GM13977 (cell line): ENCODE results near the gene ZNF20.
A peak's percentile ranks its signal among the peaks of the same experiment; 100 is the strongest.

Experiments
- DNase-seq: peaks from one replicate; pipeline ENCODE4 v3.0.0; 2012; ENCODE audit warnings: low spot score
- in situ Hi-C: fragments of 300-500 bp; cut with MboI; formaldehyde crosslinking; loops from one replicate; pipeline ENCODE4 v1.12.0; 2022; ENCODE audit warnings: low sequenced_read_pairs, low pct_unique_long_range_greater_than_20kb, mixed read lengths, inconsistent platforms; ENCODE audit not compliant: unreplicated experiment
- TF ChIP-seq, protein P1 (sequence below): IDR thresholded peaks from 2 replicates; pipeline ENCODE4 v1.5.1; 2012; ENCODE audit warnings: mild to moderate bottlenecking, control low read depth; ENCODE audit not compliant: insufficient read depth; ENCODE audit errors: extremely low read depth, missing control alignments

The ZNF20 gene

DNA sequence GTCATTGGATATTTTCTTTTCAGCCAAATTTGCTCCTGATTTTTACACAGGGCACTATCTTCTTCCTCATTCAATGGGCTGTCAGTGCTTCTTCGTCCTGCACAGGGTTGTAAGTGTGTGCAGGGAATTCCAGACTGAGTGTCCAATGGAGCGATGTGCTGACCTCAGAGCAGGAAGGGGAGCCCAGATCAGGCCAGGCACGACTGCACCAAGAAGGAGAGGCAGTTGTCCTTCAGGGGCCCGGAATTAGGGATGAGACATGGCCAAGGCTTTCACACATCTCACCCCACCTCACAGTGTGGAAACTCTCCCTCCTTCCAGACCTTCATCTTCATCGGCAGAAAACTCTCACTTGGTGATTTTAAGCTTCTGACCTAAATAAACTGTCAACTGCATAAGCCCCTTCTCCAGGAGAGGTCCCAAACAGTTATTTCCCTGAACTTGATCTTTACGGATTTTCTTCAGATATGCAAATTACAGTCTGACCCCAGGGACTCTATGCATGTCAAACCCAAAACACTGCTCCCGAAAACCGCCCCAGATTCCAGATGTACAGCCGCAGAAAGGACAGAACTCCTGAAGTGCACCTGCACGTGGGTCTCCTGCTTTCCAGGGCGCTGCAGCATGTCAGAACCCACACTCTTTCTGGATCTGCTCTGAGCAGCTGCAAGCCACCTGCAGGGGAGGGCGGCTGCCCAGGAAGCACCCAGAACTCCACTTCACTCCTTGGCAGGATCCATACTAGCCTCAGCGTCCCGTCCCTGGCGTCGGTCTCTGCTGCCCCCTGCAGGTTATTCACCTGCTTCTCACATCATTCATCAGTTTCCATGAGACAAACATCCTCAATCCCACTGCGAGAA, 625 bp upstream of the ZNF20 start:
- peak; percentile 80 for DNase-seq
- in situ Hi-C loops, result loop anchor here (25.0 kb wide), 1 partner anchor 178 kb away; the partner anchor contains the start of gene ZNF763
- TF ChIP-seq, protein P1, sequence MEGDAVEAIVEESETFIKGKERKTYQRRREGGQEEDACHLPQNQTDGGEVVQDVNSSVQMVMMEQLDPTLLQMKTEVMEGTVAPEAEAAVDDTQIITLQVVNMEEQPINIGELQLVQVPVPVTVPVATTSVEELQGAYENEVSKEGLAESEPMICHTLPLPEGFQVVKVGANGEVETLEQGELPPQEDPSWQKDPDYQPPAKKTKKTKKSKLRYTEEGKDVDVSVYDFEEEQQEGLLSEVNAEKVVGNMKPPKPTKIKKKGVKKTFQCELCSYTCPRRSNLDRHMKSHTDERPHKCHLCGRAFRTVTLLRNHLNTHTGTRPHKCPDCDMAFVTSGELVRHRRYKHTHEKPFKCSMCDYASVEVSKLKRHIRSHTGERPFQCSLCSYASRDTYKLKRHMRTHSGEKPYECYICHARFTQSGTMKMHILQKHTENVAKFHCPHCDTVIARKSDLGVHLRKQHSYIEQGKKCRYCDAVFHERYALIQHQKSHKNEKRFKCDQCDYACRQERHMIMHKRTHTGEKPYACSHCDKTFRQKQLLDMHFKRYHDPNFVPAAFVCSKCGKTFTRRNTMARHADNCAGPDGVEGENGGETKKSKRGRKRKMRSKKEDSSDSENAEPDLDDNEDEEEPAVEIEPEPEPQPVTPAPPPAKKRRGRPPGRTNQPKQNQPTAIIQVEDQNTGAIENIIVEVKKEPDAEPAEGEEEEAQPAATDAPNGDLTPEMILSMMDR, result peak; percentile 92

DNA sequence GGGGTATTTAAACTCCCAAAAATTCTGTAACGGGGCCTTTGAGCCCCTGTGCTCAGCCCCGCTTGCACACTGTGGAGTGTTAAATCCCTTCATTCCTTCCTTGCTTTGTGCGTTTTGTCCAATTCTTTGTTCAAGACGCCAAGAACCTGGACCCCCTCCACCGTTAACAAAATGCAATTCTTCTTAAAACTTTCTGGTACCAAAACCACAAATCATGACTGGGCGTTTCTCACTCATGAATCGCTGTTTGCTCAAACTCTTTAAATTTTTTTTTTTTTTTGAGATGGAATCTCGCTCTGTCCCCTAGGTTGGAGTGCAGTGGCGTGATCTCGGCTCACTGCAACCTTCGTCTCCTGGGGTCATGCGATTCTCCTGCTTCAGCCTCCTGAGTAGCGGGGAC, 881 bp downstream of the ZNF20 start:
- no peak for DNase-seq
- in situ Hi-C loops, result loop anchor here (25.0 kb wide), 1 partner anchor 177 kb away; the partner anchor contains the start of gene ZNF763
- TF ChIP-seq, protein P1, result no peak

DNA sequence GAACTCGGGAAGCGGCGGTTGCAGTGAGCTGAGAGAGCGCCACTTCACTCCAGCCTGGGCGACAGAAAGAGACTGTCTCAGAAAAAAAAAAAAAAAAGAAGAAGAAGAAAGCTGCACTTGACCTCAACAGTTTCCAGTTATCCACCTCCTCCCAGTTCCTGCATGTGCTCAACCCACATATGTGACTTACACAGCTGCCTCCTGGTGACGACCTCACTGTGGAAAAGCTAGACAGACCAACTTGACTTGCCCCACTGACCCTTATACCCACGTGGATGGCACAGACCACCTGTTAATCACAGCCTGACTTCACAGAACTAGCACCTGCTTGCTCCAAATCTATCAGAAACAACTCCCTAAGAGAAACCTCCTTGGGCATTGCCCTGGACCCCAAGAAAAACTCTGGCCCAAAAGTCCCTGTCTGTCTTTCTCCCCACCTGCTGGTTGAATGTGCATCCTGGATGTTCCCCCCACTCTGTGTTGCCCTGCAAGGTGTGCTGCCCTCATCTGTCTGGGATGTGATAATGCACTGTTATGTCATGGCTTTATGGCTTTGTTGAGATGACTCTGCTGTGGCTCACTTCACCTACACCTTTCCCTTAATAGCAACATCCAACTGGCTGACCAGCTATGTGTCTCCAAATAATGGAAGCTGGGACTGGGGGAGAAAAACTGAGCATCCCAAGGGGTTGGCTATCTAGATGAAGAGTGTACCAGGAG, 2.8 kb downstream of the ZNF20 start:
- TF ChIP-seq, protein P1, result peak; percentile 80
- no peak for DNase-seq
- in situ Hi-C loops, result loop anchor here (25.0 kb wide), 1 partner anchor 175 kb away; the partner anchor contains the start of gene ZNF763

DNA sequence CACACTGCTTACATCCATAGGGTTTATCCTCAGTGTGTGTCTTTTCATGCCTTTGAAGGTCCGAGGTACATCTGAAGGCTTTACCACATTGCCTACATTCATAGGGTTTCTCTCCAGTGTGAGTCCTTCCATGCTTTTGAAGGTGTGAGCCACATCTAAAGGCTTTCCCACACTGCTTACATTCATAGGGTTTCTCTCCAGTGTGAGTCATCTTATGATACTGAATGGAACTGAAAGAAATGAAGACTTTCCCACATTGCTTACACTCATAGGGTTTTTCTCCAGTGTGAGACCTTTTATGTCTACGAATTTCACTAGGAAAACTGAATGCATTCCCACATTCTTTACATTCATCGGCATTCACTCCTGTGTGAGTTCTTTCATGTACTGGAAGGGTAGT, 7.1 kb downstream of the ZNF20 start:
- in situ Hi-C loops, result loop anchor here (25.0 kb wide), 1 partner anchor 171 kb away; the partner anchor contains the start of gene ZNF763
- DNase-seq, result no peak
- TF ChIP-seq, protein P1, result no peak

DNA sequence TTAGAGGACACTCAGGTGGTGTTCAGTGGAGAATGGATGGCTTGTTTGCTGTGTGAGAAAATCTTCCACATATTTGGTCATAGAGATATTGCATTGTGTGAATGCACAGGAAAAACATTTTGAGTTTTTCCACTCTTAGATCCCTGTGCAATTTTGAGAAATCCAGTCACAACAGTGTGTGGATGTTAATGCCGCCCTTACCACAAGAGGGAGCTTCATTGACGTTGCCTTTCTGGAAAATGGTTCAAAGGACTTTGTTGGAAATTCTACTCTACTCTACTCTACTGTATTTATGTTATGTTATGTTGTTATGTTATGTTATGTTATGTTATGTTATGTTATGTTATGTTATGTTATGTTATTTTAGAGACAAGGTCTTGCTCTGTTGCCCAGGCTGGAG, 13.4 kb downstream of the ZNF20 start:
- in situ Hi-C loops, result loop anchor here (25.0 kb wide), 1 partner anchor 164 kb away; the partner anchor contains the start of gene ZNF763
- TF ChIP-seq, protein P1, result peak; percentile 26
- no peak for DNase-seq

DNA sequence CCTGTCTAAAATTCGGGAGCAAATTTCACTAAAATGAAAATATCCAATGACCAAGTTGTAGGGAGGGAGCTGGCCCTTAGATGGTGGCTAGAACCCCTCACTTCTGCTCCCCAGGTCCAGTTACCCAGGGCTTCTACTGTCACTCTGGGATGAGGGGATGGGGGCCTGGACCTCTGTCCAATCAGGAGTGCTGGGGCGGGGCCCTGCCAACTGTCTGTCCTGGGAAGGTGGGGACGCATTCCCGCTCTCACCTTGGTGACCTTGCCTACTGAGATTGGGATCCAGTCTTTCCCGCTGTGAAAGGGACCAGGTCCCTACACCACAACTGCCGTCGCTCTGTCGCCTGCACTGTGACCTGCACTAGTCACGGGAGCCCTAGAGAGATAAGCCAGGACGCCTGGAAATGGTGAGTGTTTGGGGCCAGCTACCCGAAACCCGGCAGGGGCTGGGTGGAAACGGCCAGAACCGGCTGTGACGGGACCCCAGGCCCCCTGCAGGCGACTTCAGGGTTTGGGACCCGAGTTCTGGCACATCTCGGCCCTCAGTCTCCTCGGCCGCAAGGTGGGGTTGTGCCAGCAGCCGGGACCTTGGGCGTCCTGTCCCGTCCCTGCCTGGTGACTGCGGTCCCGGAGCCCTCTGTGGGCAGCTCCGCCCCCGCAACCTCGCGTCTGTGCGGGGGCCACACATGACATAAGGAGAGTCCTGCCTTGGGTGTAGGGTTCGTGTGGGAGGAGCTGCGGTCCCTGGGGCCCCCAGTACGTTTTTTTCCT, 22.8 kb downstream of the ZNF20 start:
- no peak for DNase-seq
- in situ Hi-C loops, result no loop called here
- TF ChIP-seq, protein P1, result no peak
